Right atrium auricular region (tissue), 2 donors: Measurements from ENCODE around the gene MED12L. TPM values are rescaled to one million over a fixed set of nuclear protein-coding genes. Genes with fewer than 3 reads are reported as not detected.
"Not testable (repeated sequence)": the region's sequence is repeated elsewhere in the genome, so short reads cannot be mapped to it uniquely, and the experiment has no call there.

ENCODE experiments used
- DNase-seq: peaks from one replicate; pipeline ENCODE4 v3.0.0-alpha.2; 2019; ENCODE audit warnings: low spot score
- H3K27ac ChIP-seq, 2 donors: fragments of 200-600 bp; sonication (generic); 1 replicate in 1 of 2; 2 replicates in 1 of 2; pipeline ENCODE4 v1.5.1; 2016 to 2019
- H3K27me3 ChIP-seq, 2 donors: fragments of 200-600 bp; sonication (generic); one replicate each; pipeline versions ENCODE4 v1.5.1 to v1.6.0; 2017 to 2019
- H3K36me3 ChIP-seq: fragments of 200-600 bp; sonication (generic); one replicate; pipeline ENCODE4 v1.5.1; 2016
- H3K4me1 ChIP-seq, 2 donors: fragments of 200-600 bp; sonication (generic); one replicate each; pipeline versions ENCODE4 v1.5.1 to v1.6.0; 2017 to 2019
- H3K4me3 ChIP-seq, 2 donors: fragments of 200-600 bp; sonication (generic); 1 replicate in 1 of 2; 2 replicates in 1 of 2; pipeline ENCODE4 v1.5.1; 2017 to 2019; ENCODE audit warnings: mild to moderate bottlenecking in 1 of 2, moderate library complexity in 1 of 2
- H3K9me3 ChIP-seq, 2 donors: fragments of 200-600 bp; sonication (generic); one replicate each; pipeline ENCODE4 v1.5.1; 2019
- total RNA-seq, 2 donors: library from RNA; depleted of rRNA; stranded (reverse); fragments of >200 nt; gene quantifications; one replicate each; pipeline ENCODE4 v1.1.0, GENCODE V29; 2016
- TF ChIP-seq, protein P1 (sequence below), 2 donors: fragments of 200-600 bp; sonication (generic); IDR thresholded peaks; one replicate each; pipeline ENCODE4 v1.5.1; 2019; ENCODE audit warnings: antibody characterized with exemption in 2 of 2

The MED12L gene
- total RNA-seq, 2 donors from 2014 or later: 0.07 to 0.35 TPM

DNA sequence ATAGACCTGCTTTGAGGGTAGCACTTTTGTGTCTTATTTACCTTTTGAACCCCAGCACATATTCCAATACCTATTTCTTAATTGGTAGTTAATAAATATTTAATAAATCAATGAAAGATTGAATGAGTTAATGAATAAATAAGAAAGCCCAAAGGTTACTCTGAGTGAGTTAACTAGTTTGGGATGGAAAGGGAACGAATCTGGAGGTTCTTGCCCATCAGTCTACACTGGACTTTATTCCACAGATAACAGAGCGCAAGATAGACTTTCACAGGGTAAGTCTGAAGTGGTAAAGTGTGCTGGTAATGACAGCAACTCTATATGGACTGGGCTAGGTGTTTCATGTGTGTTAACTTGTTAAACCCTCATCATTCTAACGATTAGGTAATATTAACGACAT, 33.1 kb upstream of the MED12L start:
- no peaks in the 10 kb centered on the region for H3K27me3 ChIP-seq
- H3K4me1 ChIP-seq: no peaks in the 10 kb centered on the region
- no peak for DNase-seq
- no peaks in the 10 kb centered on the region for H3K9me3 ChIP-seq
- H3K36me3 ChIP-seq: no peaks in the 10 kb centered on the region
- H3K27ac ChIP-seq: no peak overlapping the region
- no peak overlapping the region for H3K4me3 ChIP-seq
- TF ChIP-seq, protein P1, sequence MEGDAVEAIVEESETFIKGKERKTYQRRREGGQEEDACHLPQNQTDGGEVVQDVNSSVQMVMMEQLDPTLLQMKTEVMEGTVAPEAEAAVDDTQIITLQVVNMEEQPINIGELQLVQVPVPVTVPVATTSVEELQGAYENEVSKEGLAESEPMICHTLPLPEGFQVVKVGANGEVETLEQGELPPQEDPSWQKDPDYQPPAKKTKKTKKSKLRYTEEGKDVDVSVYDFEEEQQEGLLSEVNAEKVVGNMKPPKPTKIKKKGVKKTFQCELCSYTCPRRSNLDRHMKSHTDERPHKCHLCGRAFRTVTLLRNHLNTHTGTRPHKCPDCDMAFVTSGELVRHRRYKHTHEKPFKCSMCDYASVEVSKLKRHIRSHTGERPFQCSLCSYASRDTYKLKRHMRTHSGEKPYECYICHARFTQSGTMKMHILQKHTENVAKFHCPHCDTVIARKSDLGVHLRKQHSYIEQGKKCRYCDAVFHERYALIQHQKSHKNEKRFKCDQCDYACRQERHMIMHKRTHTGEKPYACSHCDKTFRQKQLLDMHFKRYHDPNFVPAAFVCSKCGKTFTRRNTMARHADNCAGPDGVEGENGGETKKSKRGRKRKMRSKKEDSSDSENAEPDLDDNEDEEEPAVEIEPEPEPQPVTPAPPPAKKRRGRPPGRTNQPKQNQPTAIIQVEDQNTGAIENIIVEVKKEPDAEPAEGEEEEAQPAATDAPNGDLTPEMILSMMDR (IDR thresholded peaks at IDR 0.05): no peak

DNA sequence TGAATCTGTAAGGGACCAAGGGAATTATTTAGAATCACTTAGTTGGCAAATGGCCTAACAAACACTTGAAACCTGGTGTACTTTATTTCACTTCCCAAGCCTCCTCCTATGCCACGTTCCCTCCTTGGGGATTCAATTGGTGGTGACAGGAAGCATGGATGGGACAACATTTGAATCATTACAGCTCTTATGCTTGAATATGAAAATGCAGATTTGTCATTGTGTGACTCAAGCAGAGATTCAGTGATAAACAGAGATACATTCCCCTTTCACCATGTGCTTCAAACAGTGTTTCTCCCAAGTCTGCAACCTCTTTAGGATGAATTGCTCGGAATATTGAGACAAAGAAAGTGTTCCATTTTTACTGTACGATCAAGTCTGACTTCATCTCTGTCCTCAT, 32.7 kb upstream of the MED12L start:
- no peaks in the 10 kb centered on the region for H3K9me3 ChIP-seq
- no peaks in the 10 kb centered on the region for H3K36me3 ChIP-seq
- TF ChIP-seq, protein P1 (IDR thresholded peaks at IDR 0.05): no peak
- no peak for DNase-seq
- no peak overlapping the region for H3K27ac ChIP-seq
- no peak overlapping the region for H3K4me3 ChIP-seq
- H3K27me3 ChIP-seq: no peaks in the 10 kb centered on the region
- H3K4me1 ChIP-seq: no peaks in the 10 kb centered on the region

DNA sequence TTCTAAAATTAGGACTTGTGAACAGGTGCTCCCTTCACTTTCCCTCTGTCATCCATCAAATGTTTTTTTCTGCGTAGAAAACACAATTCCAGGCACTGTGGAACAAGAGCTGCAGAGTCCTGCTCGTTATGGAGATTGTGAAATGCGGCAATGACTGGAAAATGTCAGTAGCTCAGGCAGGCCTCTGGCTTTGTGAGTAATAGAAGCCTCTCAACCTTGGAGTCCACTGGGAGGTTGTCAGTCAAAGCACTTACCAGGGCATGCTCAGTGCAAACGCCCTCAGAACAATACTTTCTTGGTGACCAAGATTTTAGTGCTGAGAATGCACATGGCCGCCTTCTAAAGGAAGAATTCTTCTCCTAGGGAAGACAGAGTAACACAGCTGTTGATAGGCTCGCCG, 26.7 kb upstream of the MED12L start:
- TF ChIP-seq, protein P1 (IDR thresholded peaks at IDR 0.05): no peak
- Histone ChIP-seq H3K9me3 (no peaks in the 10 kb centered on the region), H3K27ac (no peak overlapping the region), H3K27me3 (no peaks in the 10 kb centered on the region), H3K4me3 (no peak overlapping the region), H3K4me1 (no peaks in the 10 kb centered on the region), H3K36me3 (no peaks in the 10 kb centered on the region)
- no peak for DNase-seq

DNA sequence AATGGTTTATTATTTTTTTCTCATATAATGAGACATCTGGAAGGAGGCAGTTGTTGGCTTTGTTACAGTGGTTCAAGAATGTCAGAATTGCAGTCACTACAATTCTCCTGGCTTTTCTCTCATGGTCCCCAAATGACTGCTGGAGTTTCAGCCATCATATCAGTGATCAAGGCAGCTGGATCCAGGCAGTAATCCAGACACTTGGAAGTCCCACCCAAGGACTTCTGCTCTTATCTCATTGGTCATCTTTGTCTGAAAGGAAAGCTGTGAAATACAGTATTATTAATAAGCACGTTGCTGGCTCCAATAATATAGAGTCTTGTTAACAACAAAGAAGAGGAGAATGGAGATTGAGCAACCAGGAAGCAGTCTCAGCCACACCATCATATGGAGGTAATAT, 22.9 kb upstream of the MED12L start:
- H3K9me3 ChIP-seq: no peaks in the 10 kb centered on the region
- H3K4me1 ChIP-seq: no peaks in the 10 kb centered on the region
- H3K27ac ChIP-seq: no peak overlapping the region
- TF ChIP-seq, protein P1 (IDR thresholded peaks at IDR 0.05): no peak
- H3K4me3 ChIP-seq: no peak overlapping the region
- H3K36me3 ChIP-seq: no peaks in the 10 kb centered on the region
- DNase-seq: no peak
- H3K27me3 ChIP-seq: no peaks in the 10 kb centered on the region

DNA sequence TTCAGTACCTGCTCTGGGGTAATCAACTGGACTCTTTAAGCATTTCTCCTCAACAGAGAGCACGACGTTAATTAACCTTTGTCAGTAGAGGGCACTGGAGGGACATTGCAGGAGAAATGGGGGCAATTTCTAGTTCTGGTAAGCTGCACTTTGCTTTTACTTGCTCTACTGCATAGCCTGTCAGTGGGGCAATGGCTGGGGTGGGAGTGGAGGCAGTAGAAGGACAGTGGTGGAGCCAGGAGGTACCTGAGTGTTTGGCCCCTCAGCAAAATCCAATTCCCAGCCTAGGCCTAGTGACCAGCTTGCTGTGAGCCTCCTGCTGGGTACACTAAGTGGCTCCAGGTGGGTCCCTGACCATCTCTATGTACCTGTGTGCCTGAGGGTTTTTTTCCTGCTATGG, 18.3 kb upstream of the MED12L start:
- no peaks in the 10 kb centered on the region for H3K36me3 ChIP-seq
- H3K9me3 ChIP-seq: no peaks in the 10 kb centered on the region
- DNase-seq: no peak
- no peaks in the 10 kb centered on the region for H3K4me1 ChIP-seq
- H3K27ac ChIP-seq: no peak overlapping the region
- no peaks in the 10 kb centered on the region for H3K27me3 ChIP-seq
- H3K4me3 ChIP-seq: no peak overlapping the region
- TF ChIP-seq, protein P1 (IDR thresholded peaks at IDR 0.05): no peak

DNA sequence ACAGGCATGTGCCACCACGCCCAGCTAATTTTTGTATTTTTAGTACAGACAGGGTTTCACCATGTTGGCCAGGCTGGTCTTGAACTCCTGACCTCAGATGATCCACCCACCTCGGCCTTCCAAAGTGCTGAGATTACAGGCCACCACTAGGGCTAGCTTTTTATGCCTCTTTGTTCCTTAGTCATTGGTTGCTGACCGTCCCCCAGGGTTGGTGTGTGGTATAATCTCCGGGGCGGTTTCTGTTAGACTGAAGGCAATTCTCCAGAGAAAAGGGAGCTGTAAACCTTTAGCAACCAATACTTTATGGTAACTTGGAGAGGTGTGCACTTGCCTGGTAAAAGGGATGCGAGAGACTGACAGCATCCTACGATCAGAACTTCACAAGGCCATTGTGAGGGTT, 12.6 kb upstream of the MED12L start:
- not testable (repeated sequence) for H3K27me3 ChIP-seq, H3K4me3 ChIP-seq, H3K9me3 ChIP-seq, H3K4me1 ChIP-seq, DNase-seq, H3K36me3 ChIP-seq, H3K27ac ChIP-seq
